ENCODE measurements around the gene CHRNA3.

CHRNA3 gene

DNA sequence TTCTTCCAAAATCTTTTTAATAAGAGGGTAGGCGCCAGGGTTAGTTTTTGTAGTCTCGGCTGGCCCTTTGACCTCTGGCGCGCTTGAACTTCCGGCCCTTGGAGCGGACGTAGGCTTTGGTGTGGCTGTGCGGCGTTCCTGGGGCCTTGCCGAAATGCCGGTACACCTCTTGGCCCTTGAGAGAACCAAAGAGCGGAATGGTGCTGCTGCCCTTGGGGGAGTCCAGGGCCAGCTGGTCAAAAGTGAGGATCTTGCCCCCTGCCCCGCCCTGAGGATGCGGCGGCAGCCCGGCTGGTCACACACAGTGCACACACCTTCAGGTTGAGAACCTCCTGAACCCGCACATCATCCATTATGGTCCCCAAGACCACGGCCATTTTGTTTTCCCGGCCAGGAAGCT, 40.2 kb upstream of the CHRNA3 start:
- no peaks in the 10 kb centered on the region for H3K27me3 ChIP-seq (replicated peaks; ENCODE audit: insufficient read depth, low read length)
- H3K9me3 ChIP-seq (replicated peaks; ENCODE audit: insufficient read depth, low read length): no peaks in the 10 kb centered on the region
- H4K20me1 ChIP-seq (ENCODE audit: insufficient read depth, low read length): no peaks in the 10 kb centered on the region
- H3K79me2 ChIP-seq (ENCODE audit: low read length): no peaks in the 10 kb centered on the region
- H3K4me2 ChIP-seq (ENCODE audit: low read depth, low read length): no peak overlapping the region; the same call in 1 of the 2 replicates
- TF ChIP-seq CTCF (IDR thresholded peaks at IDR 0.05; ENCODE audit: low read length) (no peak), EZH2 (optimal IDR thresholded peaks at IDR 0.05; ENCODE audit: low read depth, low read length) (no peak), EZH2phosphoT487 (IDR thresholded peaks at IDR 0.05; ENCODE audit: low read length) (no peak)
- no peaks in the 10 kb centered on the region for H3K36me3 ChIP-seq (replicated peaks; ENCODE audit: insufficient read depth, low read length)
- H3K9me2 ChIP-seq (replicated peaks; ENCODE audit: insufficient read depth, low read length): no peaks in the 10 kb centered on the region
- H3F3A ChIP-seq (ENCODE audit: insufficient read depth, low read length): no peaks in the 10 kb centered on the region
- peaks cover 10% of the 10 kb centered on the region for H3K4me1 ChIP-seq (ENCODE audit: low read length)
- DNase-seq: no peak
- no peak overlapping the region for H3K4me3 ChIP-seq (ENCODE audit: low read length)
- no peak overlapping the region for H3K27ac ChIP-seq (ENCODE audit: low read length)
- no peak overlapping the region for H3K9ac ChIP-seq (ENCODE audit: low read length)
- H2AFZ ChIP-seq (ENCODE audit: low read length): no peak overlapping the region

- Histone ChIP-seq H3K36me3 (replicated peaks; ENCODE audit: insufficient read depth, low read length) (no peaks in the 10 kb centered on the region), H3K27me3 (replicated peaks; ENCODE audit: insufficient read depth, low read length) (no peaks in the 10 kb centered on the region), H3K4me1 (ENCODE audit: low read length) (peaks cover 10% of the 10 kb centered on the region), H3K4me3 (ENCODE audit: low read length) (no peak overlapping the region), H3K9me3 (replicated peaks; ENCODE audit: insufficient read depth, low read length) (no peaks in the 10 kb centered on the region), H3K4me2 (ENCODE audit: low read depth, low read length) (no peak overlapping the region; the same call in 1 of the 2 replicates), H3K9ac (ENCODE audit: low read length) (no peak overlapping the region), H3F3A (ENCODE audit: insufficient read depth, low read length) (no peaks in the 10 kb centered on the region), H3K27ac (ENCODE audit: low read length) (no peak overlapping the region), H3K9me2 (replicated peaks; ENCODE audit: insufficient read depth, low read length) (no peaks in the 10 kb centered on the region), H4K20me1 (ENCODE audit: insufficient read depth, low read length) (no peaks in the 10 kb centered on the region), H3K79me2 (ENCODE audit: low read length) (no peaks in the 10 kb centered on the region), H2AFZ (ENCODE audit: low read length) (0 out of 2 replicates have a peak overlapping the region, but pooled peaks have one; percentile 36)
- TF ChIP-seq EZH2phosphoT487 (IDR thresholded peaks at IDR 0.05; ENCODE audit: low read length) (no peak), EZH2 (optimal IDR thresholded peaks at IDR 0.05; ENCODE audit: low read depth, low read length) (no peak), CTCF (IDR thresholded peaks at IDR 0.05; ENCODE audit: low read length) (no peak)
- DNase-seq: peak; percentile 80
These were observed 39.8 kb upstream of the CHRNA3 start for GRCh38 chr15:78660584-78660983.

GRCh38 chr15:78658823-78659222, 38.0 kb upstream of the CHRNA3 start:
- Histone ChIP-seq H3K9me2 (replicated peaks; ENCODE audit: insufficient read depth, low read length) (no peaks in the 10 kb centered on the region), H3K4me3 (ENCODE audit: low read length) (no peak overlapping the region), H3K27ac (ENCODE audit: low read length) (no peak overlapping the region), H3K27me3 (replicated peaks; ENCODE audit: insufficient read depth, low read length) (no peaks in the 10 kb centered on the region), H4K20me1 (ENCODE audit: insufficient read depth, low read length) (no peaks in the 10 kb centered on the region), H2AFZ (ENCODE audit: low read length) (no peak overlapping the region), H3K9ac (ENCODE audit: low read length) (no peak overlapping the region), H3K79me2 (ENCODE audit: low read length) (no peaks in the 10 kb centered on the region), H3K36me3 (replicated peaks; ENCODE audit: insufficient read depth, low read length) (no peaks in the 10 kb centered on the region), H3F3A (ENCODE audit: insufficient read depth, low read length) (no peaks in the 10 kb centered on the region), H3K4me1 (ENCODE audit: low read length) (peaks cover 10% of the 10 kb centered on the region), H3K4me2 (ENCODE audit: low read depth, low read length) (no peak overlapping the region), H3K9me3 (replicated peaks; ENCODE audit: insufficient read depth, low read length) (no peaks in the 10 kb centered on the region)
- DNase-seq: no peak
- no peak for TF ChIP-seq EZH2 (optimal IDR thresholded peaks at IDR 0.05; ENCODE audit: low read depth, low read length)
- TF ChIP-seq EZH2phosphoT487 (IDR thresholded peaks at IDR 0.05; ENCODE audit: low read length): no peak
- no peak for TF ChIP-seq CTCF (IDR thresholded peaks at IDR 0.05; ENCODE audit: low read length)
